Kidney epithelial cell (primary cell): ENCODE results near the gene ABCC5. TPM values are rescaled to one million over a fixed set of nuclear protein-coding genes. Genes with fewer than 3 reads are reported as not detected.

Experiments
- DNase-seq: peaks from one replicate; pipeline ENCODE4 v3.0.0-alpha.2; 2010; ENCODE audit warnings: low read depth
- H3K27me3 ChIP-seq: 2 replicates; pipeline ENCODE4 v1.6.0; 2011; ENCODE audit warnings: low read length; ENCODE audit not compliant: control insufficient read depth, insufficient read depth
- H3K36me3 ChIP-seq: 2 replicates; pipeline ENCODE4 v1.5.1; 2011; ENCODE audit warnings: low read length; ENCODE audit not compliant: control insufficient read depth, insufficient read depth
- H3K4me3 ChIP-seq: 2 replicates; pipeline ENCODE4 v1.5.1; 2011; ENCODE audit warnings: low read depth, mild to moderate bottlenecking, control low read depth, low read length
- CTCF ChIP-seq: IDR thresholded peaks from 2 replicates; pipeline ENCODE4 v1.5.1; 2011; ENCODE audit warnings: mild to moderate bottlenecking, moderate library complexity, low read length, control low read depth, inconsistent platforms; ENCODE audit not compliant: insufficient read depth, poor library complexity, severe bottlenecking
- total RNA-seq: library from RNA; depleted of rRNA; stranded (reverse); fragments of >200 nt; gene quantifications from 2 replicates; pipeline ENCODE4 v1.2.3, GENCODE V29; 2015

The ABCC5 gene
- total RNA-seq, 1 donor from 2014 or later, result 9.1 TPM

DNA sequence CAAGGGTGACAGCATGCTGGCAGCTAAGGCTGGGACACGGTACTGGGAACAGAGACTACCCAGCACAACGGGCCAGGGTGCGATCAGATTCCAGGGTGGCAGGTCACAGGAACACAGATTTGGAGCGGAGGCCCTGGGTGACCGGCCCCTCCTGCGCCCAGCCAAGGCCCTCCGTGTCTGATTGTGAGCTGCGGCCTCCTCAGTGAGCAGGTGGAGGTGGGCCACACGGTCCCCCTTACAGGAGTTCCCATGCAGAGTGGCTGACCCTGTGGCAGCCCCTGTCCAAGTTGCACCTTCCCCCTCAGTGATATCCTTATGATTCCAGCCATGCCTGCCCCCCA is 104.1 kb downstream of the ABCC5 start:
- H3K27me3 ChIP-seq, result peaks cover 12% of the 10 kb centered on the region

GRCh38 chr3:183912895-183913579 is 104.6 kb downstream of the ABCC5 start:
- Histone ChIP-seq H3K27me3 (peaks cover 12% of the 10 kb centered on the region), H3K36me3 (no peaks in the 10 kb centered on the region), H3K4me3 (no peak overlapping the region)
- DNase-seq, result no peak
- no peak for TF ChIP-seq CTCF

More for the DNA sequence above, 104.1 kb downstream of the ABCC5 start:
- DNase-seq, result no peak
- no peak for TF ChIP-seq CTCF
- Histone ChIP-seq H3K4me3 (no peak overlapping the region), H3K36me3 (no peaks in the 10 kb centered on the region)

- Histone ChIP-seq H3K27me3 (peaks cover 12% of the 10 kb centered on the region), H3K4me3 (no peak overlapping the region), H3K36me3 (no peaks in the 10 kb centered on the region)
- DNase-seq, result no peak
- TF ChIP-seq CTCF, result no peak
Observed at GRCh38 chr3:183911763-183912506, 105.7 kb downstream of the ABCC5 start.

- no peak for DNase-seq
- no peak for TF ChIP-seq CTCF
- no peaks in the 10 kb centered on the region for H3K36me3 ChIP-seq
- H3K27me3 ChIP-seq, result peaks cover 12% of the 10 kb centered on the region
- H3K4me3 ChIP-seq, result no peak overlapping the region
Observed at GRCh38 chr3:183911087-183911486, 106.6 kb downstream of the ABCC5 start.

- no peak for TF ChIP-seq CTCF
- H3K27me3 ChIP-seq, result peaks cover 12% of the 10 kb centered on the region
- no peak overlapping the region for H3K4me3 ChIP-seq
- no peaks in the 10 kb centered on the region for H3K36me3 ChIP-seq
- no peak for DNase-seq
Observed at GRCh38 chr3:183909030-183909600, 108.6 kb downstream of the ABCC5 start.
